Jurkat, Clone E6-1 (cell line): ENCODE data around the gene NFATC1.

Source experiments
- DNase-seq: peaks from one replicate; pipeline ENCODE4 v3.0.0-alpha.2; 2011; ENCODE audit warnings: low read depth, low spot score
- H3K4me3 ChIP-seq: 2 replicates; pipeline ENCODE4 v1.5.1; 2011; ENCODE audit warnings: mild to moderate bottlenecking, low read length, control low read depth, moderate library complexity

Gene NFATC1

GRCh38 chr18:79448621-79449020 lies 52.9 kb downstream of the NFATC1 start:
- no peak overlapping the region for H3K4me3 ChIP-seq
- DNase-seq: no peak

GRCh38 chr18:79449551-79450288 lies 54.0 kb downstream of the NFATC1 start:
- DNase-seq: no peak

GRCh38 chr18:79450289-79451080 lies 54.8 kb downstream of the NFATC1 start:
- no peak for DNase-seq
- H3K4me3 ChIP-seq: no peak overlapping the region

More at GRCh38 chr18:79449551-79450288, 54.0 kb downstream of the NFATC1 start:
- H3K4me3 ChIP-seq: no peak overlapping the region

GRCh38 chr18:79451237-79452125 lies 55.8 kb downstream of the NFATC1 start:
- no peak for DNase-seq
- no peak overlapping the region for H3K4me3 ChIP-seq

DNA sequence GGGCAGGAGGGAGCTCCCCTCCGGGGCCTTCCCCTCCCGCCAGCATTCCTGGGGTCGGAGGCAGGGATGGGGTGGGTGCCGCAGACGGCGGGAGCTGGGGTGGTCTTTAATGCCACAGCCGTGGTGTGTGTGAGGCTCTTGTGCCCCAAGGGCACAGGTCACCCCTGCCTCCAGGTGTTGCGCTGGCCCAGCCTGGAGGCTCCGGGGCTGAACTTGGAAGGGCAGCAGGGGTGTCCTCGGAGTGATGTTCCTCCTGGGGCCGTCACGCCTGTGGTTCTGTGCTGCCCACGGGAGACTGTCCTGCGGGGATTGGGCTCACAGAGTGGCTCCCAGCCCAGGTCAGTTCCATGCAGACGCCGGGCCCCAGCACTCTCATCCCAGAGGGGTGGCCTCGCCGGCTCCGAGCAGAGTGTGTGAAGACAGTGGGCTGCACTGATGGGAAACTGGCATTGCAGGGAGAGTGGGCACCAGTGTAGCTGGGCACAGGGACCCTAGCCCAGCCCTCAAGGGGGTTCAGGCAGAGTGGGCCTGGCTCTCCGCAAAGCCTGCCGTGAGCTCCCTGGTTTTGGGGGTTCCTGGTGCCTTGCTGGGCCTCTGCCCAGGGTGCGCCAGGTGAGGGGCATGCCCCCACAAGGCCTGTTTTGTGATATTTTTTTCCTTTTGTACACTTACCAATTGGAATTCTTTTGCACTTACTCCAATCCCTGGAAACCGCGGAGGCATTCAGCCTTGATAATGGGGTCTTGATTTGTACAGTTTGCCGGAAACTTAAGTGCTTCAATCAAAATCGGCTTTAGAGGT lies 56.7 kb downstream of the NFATC1 start:
- DNase-seq: no peak
- no peak overlapping the region for H3K4me3 ChIP-seq

GRCh38 chr18:79452991-79453645 lies 57.4 kb downstream of the NFATC1 start:
- H3K4me3 ChIP-seq: no peak overlapping the region
- no peak for DNase-seq

DNA sequence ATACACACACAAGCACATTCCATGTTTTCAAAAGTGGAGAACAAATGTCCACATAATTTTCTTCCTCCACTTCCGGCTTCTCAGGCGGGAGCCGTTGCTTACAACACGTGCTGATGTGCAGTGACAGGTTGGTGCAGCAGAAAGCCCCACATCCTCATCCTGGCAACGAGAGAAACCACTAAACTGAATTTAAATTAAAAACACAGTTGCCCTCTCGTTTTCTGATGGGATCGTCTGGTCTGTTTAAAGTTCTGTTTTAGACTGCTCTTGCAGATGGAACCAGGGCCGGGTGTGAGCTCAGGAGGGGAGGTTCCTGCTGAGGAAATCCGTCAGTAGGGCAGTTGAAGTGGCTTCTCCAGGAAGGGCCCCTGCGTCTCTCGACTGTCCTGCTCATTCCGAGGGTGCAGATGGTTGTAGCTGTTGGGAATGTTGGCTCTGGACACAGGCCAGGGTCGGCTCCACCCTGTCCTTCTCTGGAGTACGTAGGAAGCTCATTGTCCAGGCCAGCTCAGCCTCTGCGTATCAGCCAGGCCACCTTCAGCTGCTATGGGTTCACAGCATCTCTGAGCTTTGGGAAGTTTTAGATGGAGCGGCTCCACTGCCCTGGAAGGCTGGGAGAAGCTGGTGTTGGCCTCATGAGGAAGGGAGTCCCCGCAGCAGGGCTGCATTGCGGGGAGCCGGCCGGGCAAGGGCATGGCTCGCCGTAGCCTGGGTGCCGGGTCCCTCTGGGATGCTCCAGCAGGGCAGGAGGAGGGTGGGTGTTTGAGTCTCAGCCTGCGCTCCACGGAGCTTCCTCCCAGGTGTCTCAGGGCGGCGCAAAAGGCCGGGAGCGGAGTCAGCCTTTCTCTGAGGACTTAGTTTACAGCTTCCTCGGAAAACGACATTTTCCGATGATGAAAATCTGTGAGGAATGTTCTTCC lies 58.3 kb downstream of the NFATC1 start:
- H3K4me3 ChIP-seq: peak overlapping the region; percentile 18; the same call in 1 of the 2 replicates
- peak; percentile 89 for DNase-seq

DNA sequence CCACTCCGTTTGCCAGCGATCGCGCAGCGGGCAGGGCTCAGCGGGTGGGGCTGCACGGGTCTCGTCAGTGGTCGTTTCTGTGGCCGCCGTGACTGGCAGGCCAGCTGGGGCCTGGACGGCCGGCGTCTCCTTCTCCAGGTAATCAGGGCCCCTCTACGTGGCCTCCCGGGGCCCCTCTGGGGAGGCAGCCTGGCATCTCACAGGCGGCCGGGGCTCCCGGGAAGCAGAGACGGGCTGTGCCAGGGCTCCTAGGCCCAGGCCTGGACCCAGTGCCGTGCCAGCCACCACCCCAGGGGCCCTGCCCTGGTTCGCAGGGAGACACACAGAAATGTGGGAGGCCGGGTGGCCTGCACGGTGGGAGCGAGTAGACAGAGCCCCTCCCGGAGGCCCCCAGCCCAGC lies 59.5 kb downstream of the NFATC1 start:
- H3K4me3 ChIP-seq: no peak overlapping the region
- no peak for DNase-seq

DNA sequence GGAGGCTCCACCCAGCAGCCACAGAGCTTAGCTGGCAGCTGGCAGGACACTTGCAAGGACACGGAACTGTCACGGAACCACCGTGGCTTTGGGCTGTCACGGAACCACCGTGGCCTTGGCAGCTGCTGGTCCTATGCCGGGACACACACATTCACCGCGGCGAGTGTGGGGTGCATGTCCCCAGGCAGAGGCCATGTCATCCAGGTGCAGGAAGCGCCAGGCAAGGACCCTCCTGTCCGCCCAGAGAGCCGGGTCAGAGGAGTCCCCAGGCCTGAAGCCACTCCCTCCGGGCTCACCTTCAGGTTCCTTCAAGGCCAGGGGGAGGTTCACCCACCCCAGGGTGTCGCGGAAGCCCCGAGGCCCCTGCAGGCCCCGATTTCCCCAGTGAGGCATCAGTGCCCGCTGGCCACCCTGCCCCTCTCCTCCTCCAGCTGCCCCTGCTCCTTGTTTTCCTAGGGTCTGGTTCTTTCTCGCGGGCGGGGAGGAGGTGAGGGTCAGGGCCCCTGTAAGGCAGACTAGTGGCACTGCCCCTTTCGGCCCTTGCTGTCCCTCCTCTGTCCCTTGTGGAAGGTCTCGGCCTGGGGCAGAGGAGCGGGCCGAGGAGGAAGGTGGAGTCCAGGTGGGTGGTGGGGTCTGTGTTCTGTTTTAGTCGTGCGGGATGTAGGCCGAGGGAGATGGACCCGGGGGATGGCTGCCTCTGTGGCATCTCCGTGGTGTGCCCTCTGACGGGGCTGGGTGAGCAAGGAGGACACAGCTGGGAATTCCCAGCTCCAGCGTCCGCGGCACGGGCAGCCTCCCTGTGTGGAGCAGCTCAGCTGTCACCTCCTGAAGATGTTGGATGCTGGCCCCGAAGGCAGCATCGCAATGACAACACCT lies 60.6 kb downstream of the NFATC1 start:
- no peak overlapping the region for H3K4me3 ChIP-seq
- no peak for DNase-seq

DNA sequence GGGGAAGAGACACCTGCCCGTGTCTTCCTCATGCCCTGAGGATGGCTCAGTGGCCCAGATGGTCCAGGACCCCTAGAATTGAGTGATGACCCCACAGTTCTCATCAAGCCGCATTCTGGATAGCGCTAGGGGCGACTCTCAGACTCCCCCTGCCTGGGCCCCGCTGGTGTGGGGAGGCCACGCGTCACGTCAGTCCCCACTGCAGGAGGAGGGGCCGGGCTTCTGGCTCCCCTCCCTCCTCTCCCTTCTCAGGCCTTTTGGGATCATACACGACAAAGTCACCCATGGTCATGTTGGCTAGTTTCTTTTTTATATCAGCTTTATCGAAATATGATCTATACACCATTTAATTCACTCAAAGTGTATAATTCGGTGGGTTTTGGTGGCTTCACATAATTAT lies 61.5 kb downstream of the NFATC1 start:
- DNase-seq: no peak
- no peak overlapping the region for H3K4me3 ChIP-seq

DNA sequence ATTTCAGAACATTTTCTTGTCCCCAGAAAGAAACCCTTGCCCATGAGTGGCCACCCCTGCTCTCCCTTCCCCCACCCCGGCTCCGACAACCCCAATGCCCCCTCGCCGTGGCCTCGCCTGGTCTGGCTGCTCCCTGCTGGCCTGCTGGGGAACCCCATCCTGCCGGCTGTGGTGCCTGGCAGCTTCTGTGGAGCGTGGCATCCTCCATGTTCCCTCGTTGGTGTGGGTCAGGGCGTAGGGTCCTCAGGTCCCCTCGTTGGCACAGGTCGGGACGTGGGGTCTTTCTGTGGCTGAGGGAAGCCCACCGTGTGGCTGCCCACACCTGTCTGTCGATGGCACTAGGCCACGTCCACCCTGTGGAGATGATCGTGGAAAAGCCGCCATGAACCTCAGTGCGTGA lies 61.9 kb downstream of the NFATC1 start:
- H3K4me3 ChIP-seq: no peak overlapping the region
- DNase-seq: no peak

DNA sequence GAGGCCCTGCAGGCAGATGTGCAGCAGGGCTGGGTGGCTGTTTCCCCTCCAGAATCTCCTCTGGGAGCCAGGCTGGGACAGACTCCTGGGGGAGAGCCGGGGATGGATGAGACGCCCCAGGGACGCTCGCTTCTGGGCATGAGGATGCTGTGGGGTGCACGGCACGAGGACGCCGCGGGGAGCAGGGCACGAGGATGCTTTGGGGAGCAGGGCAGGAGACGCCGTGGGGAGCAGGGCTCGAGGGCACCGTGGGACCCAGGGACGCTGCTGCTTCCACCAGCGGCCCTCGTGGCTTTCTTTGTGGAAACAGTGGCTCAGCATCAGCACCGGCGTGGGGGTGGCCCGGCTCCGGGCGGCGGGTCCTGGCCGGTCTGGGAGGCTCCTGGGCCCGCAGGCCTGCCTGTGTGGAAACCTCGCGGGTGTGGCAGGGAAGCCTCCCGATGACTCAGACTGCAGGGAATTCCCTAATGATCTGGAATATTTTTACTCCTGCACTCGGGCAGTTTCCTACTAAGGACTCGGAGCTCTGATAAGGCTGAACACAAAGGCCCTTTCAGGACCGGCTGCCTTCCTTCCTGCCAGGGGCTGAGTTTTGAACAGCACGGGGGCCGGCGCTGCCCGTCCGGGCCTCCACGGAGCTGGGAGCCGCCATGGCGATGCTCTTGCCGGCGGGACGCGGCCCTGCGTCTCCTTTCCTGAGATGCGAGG lies 62.6 kb downstream of the NFATC1 start:
- no peak overlapping the region for H3K4me3 ChIP-seq
- DNase-seq: no peak

GRCh38 chr18:79458917-79459803 lies 63.4 kb downstream of the NFATC1 start:
- H3K4me3 ChIP-seq: no peak overlapping the region
- DNase-seq: no peak

DNA sequence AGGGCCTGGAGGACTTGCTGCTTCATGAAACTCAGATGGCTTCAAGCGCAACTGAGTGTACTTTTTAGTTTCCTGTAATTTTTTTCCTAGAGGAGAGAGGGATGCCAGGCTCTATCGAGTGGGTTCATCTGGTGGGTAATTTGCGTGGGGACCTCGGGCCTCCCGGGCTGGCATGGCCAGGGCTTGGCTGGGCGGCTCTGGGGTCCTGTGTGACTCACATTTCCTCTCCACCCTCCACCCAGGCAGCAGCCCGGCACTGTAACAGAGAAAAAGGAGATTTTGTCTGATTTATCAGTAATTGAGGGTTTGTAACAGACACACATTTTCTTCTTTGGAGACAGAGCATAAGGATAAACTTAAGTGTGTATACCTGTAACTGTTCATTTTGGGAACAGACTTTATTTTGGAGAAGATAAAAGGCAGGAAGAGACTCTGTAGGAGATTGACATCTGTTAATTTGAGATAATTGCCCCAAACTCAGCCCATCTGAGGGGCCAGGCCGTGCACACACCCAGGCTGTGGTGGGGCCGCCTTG lies 64.3 kb downstream of the NFATC1 start:
- DNase-seq: peak; percentile 33
- no peak overlapping the region for H3K4me3 ChIP-seq
